GM18951 (cell line): Measurements from ENCODE around the gene ELF1.
"Not testable (repeated sequence)": the region's sequence is repeated elsewhere in the genome, so short reads cannot be mapped to it uniquely, and the experiment has no call there.

Experiments
- POLR2A ChIP-seq: IDR thresholded peaks from 4 replicates; pipeline ENCODE4 v1.6.1; 2011; ENCODE audit warnings: mild to moderate bottlenecking; ENCODE audit not compliant: insufficient read length, insufficient read depth; ENCODE audit errors: extremely low read depth
- in situ Hi-C: fragments of 300-500 bp; cut with MboI; formaldehyde crosslinking; loops from one replicate; pipeline ENCODE4 v1.12.0; 2022; ENCODE audit warnings: low sequenced_read_pairs, mixed read lengths, inconsistent platforms; ENCODE audit not compliant: unreplicated experiment

The ELF1 gene

GRCh38 chr13:40916207-40916998, 102.7 kb downstream of the ELF1 start:
- in situ Hi-C loops, result no loop called here
- TF ChIP-seq POLR2A, result no peak

- in situ Hi-C loops, result not testable (repeated sequence)
Observed at GRCh38 chr13:40914863-40915262, 104.3 kb downstream of the ELF1 start.

GRCh38 chr13:40911341-40911740, 107.8 kb downstream of the ELF1 start:
- no peak for TF ChIP-seq POLR2A
- in situ Hi-C loops, result no loop called here

GRCh38 chr13:40910324-40911050, 108.6 kb downstream of the ELF1 start:
- in situ Hi-C loops, result no loop called here
- TF ChIP-seq POLR2A, result no peak

GRCh38 chr13:40909541-40910200, 109.4 kb downstream of the ELF1 start:
- in situ Hi-C loops, result not testable (repeated sequence)

GRCh38 chr13:40908546-40908945, 110.6 kb downstream of the ELF1 start:
- no peak for TF ChIP-seq POLR2A
- in situ Hi-C loops, result no loop called here

GRCh38 chr13:40901032-40901431, 118.1 kb downstream of the ELF1 start:
- in situ Hi-C loops, result not testable (repeated sequence)

- in situ Hi-C loops, result not testable (repeated sequence)
Observed at GRCh38 chr13:40900568-40900967, 118.5 kb downstream of the ELF1 start.

- no peak for TF ChIP-seq POLR2A
- in situ Hi-C loops, result no loop called here
Observed at GRCh38 chr13:40897053-40897452, 122.1 kb downstream of the ELF1 start.

- TF ChIP-seq POLR2A, result no peak
- in situ Hi-C loops, result no loop called here
Observed at GRCh38 chr13:40895227-40896184, 123.6 kb downstream of the ELF1 start.

GRCh38 chr13:40893573-40893972, 125.5 kb downstream of the ELF1 start:
- in situ Hi-C loops, result not testable (repeated sequence)

GRCh38 chr13:40886017-40886416, 133.1 kb downstream of the ELF1 start:
- TF ChIP-seq POLR2A, result no peak
- in situ Hi-C loops, result no loop called here

- in situ Hi-C loops, result not testable (repeated sequence)
Observed at GRCh38 chr13:40884175-40884574, 134.9 kb downstream of the ELF1 start.
